Activated CD4-positive, alpha-beta memory T cell treated with anti-CD3 and anti-CD28 coated beads, Interleukin-2, amount 10 ng/mL, durations not matched to agents 7 days and 5 days (primary cell): ENCODE results near the gene CCM2L. TPM values are rescaled to one million over a fixed set of nuclear protein-coding genes. Genes with fewer than 3 reads are reported as not detected.

Experiments used
- CTCF ChIA-PET: fragments of 350-600 bp; sonication (Branson Sonifier 250); formaldehyde crosslinking; loops from one replicate; lab custom pipeline; 2021; ENCODE audit warnings: antibody characterized with exemption, inconsistent platforms; lab: Charles Lee
- POLR2A ChIA-PET: fragments of 350-600 bp; sonication (Branson Sonifier 250); formaldehyde crosslinking; loops from one replicate; lab custom pipeline; 2021; ENCODE audit warnings: antibody characterized with exemption; lab: Charles Lee
- DNase-seq: peaks from one replicate; pipeline ENCODE4 v3.0.0-alpha.2; 2020
- H3K27ac Mint-ChIP-seq: one replicate; pipeline ENCODE4 v1.8.0; 2021; ENCODE audit warnings: mild to moderate bottlenecking, mixed read lengths
- H3K27me3 Mint-ChIP-seq: one replicate; pipeline ENCODE4 v1.8.0; 2021; ENCODE audit warnings: mixed read lengths
- H3K36me3 Mint-ChIP-seq: one replicate; pipeline ENCODE4 v1.8.0; 2021; ENCODE audit warnings: low read depth, mixed read lengths
- H3K4me1 Mint-ChIP-seq: one replicate; pipeline ENCODE4 v1.8.0; 2021; ENCODE audit warnings: mixed read lengths
- H3K4me3 Mint-ChIP-seq: one replicate; pipeline ENCODE4 v1.8.0; 2021; ENCODE audit warnings: mild to moderate bottlenecking, mixed read lengths
- H3K9me3 Mint-ChIP-seq: one replicate; pipeline ENCODE4 v1.8.0; 2021; ENCODE audit warnings: mixed read lengths
- total RNA-seq, 2 experiments: library from RNA; stranded (reverse); gene quantifications; one replicate each; pipeline ENCODE4 v1.2.3, GENCODE V29; 2021

The CCM2L gene
- total RNA-seq: not detected

GRCh38 chr20:32010101-32010500 lies at the start of gene CCM2L:
TSS of gene CCM2L (plus strand) at chr20:32010438. CDS start at chr20:32010455, 17 bp downstream.
- POLR2A ChIA-PET: no interaction called here
- Mint-ChIP-seq H3K36me3 (no peaks in the 10 kb centered on the region), H3K27ac (no peak within 1 kb of the TSS), H3K4me3 (no peak within 1 kb of the TSS), H3K9me3 (no peaks in the 10 kb centered on the region), H3K27me3 (peaks cover 13% of the 10 kb centered on the region), H3K4me1 (peaks cover 11% of the 10 kb centered on the region)
- DNase-seq: no peak
- CTCF ChIA-PET: no interaction called here

- no peaks in the 10 kb centered on the region for H3K9me3 Mint-ChIP-seq
- H3K4me3 Mint-ChIP-seq: no peak overlapping the region
- H3K4me1 Mint-ChIP-seq: peaks cover 3% of the 10 kb centered on the region
- no peak overlapping the region for H3K27ac Mint-ChIP-seq
- ChIA-PET POLR2A (interaction anchor here (0.8 kb wide), 1 partner anchor 11 kb away, joined by 5 read pairs; the partner anchor contains the start of gene PDRG1), CTCF (interaction anchor here (1.3 kb wide), 1 partner anchor 11 kb away, joined by 8 read pairs; the partner anchor contains the start of gene PDRG1)
- H3K27me3 Mint-ChIP-seq: peaks cover 35% of the 10 kb centered on the region
- H3K36me3 Mint-ChIP-seq: no peaks in the 10 kb centered on the region
- DNase-seq: no peak
Observed at GRCh38 chr20:31962761-31963160, 47.5 kb upstream of the CCM2L start.

GRCh38 chr20:31963889-31964288 lies 46.3 kb upstream of the CCM2L start:
- no peaks in the 10 kb centered on the region for H3K36me3 Mint-ChIP-seq
- peaks cover 33% of the 10 kb centered on the region for H3K27me3 Mint-ChIP-seq
- peaks cover 6% of the 10 kb centered on the region for H3K4me1 Mint-ChIP-seq
- no peak overlapping the region for H3K27ac Mint-ChIP-seq
- ChIA-PET POLR2A (interaction anchor here (1.2 kb wide), 1 partner anchor 12 kb away, joined by 5 read pairs; the partner anchor contains the start of gene PDRG1), CTCF (interaction anchor here (1.3 kb wide), 1 partner anchor 13 kb away, joined by 8 read pairs; the partner anchor contains the start of gene PDRG1)
- no peak overlapping the region for H3K4me3 Mint-ChIP-seq
- DNase-seq: no peak
- H3K9me3 Mint-ChIP-seq: no peaks in the 10 kb centered on the region

- DNase-seq: no peak
- POLR2A ChIA-PET: interaction anchor here (1.5 kb wide), 1 partner anchor 16 kb away, joined by 5 read pairs; no protein-coding TSS in a partner anchor
- CTCF ChIA-PET: interaction anchor here (0.7 to 3.9 kb wide), 2 partner anchors 15 kb away, joined by 3 to 21 read pairs; partner anchors contain the start of gene PDRG1
- H3K36me3 Mint-ChIP-seq: no peaks in the 10 kb centered on the region
- peaks cover 8% of the 10 kb centered on the region for H3K4me1 Mint-ChIP-seq
- H3K4me3 Mint-ChIP-seq: no peak overlapping the region
- no peak overlapping the region for H3K27ac Mint-ChIP-seq
- H3K9me3 Mint-ChIP-seq: no peaks in the 10 kb centered on the region
- peaks cover 38% of the 10 kb centered on the region for H3K27me3 Mint-ChIP-seq
Observed at GRCh38 chr20:31966991-31967655, 43.1 kb upstream of the CCM2L start.

- peak within 1 kb of the TSS; percentile 64 for H3K4me3 Mint-ChIP-seq
- ChIA-PET POLR2A (interaction anchor here (1.5 kb wide), 1 partner anchor 17 kb away, joined by 5 read pairs; no protein-coding TSS in a partner anchor), CTCF (interaction anchor here (3.9 kb wide), 1 partner anchor 16 kb away, joined by 21 read pairs; the partner anchor contains the start of gene PDRG1)
- H3K4me1 Mint-ChIP-seq: peaks cover 8% of the 10 kb centered on the region
- no peaks in the 10 kb centered on the region for H3K9me3 Mint-ChIP-seq
- H3K36me3 Mint-ChIP-seq: no peaks in the 10 kb centered on the region
- peaks cover 35% of the 10 kb centered on the region for H3K27me3 Mint-ChIP-seq
- DNase-seq: no peak
- no peak within 1 kb of the TSS for H3K27ac Mint-ChIP-seq
Observed at GRCh38 chr20:31967830-31968249, 42.4 kb upstream of the CCM2L start, which contains the start of gene XKR7. TSS of gene XKR7 (plus strand) at chr20:31968151. CDS start at chr20:31968176, 25 bp downstream.

GRCh38 chr20:31968291-31969126 lies 41.7 kb upstream of the CCM2L start:
- peaks cover 8% of the 10 kb centered on the region for H3K4me1 Mint-ChIP-seq
- ChIA-PET CTCF (interaction anchor here (3.9 kb wide), 1 partner anchor 16 kb away, joined by 21 read pairs; the partner anchor contains the start of gene PDRG1), POLR2A (interaction anchor here (1.5 kb wide), 1 partner anchor 18 kb away, joined by 5 read pairs; no protein-coding TSS in a partner anchor)

GRCh38 chr20:31969991-31970390 lies 40.2 kb upstream of the CCM2L start:
- no peaks in the 10 kb centered on the region for H3K9me3 Mint-ChIP-seq
- DNase-seq: no peak
- H3K36me3 Mint-ChIP-seq: no peaks in the 10 kb centered on the region
- POLR2A ChIA-PET: interaction anchor here (1.2 kb wide), 1 partner anchor 18 kb away, joined by 4 read pairs; the partner anchor contains the start of gene PDRG1
- no peak overlapping the region for H3K4me3 Mint-ChIP-seq
- H3K27ac Mint-ChIP-seq: no peak overlapping the region
- CTCF ChIA-PET: interaction anchor here (3.9 kb wide), 1 partner anchor 18 kb away, joined by 21 read pairs; the partner anchor contains the start of gene PDRG1
- H3K27me3 Mint-ChIP-seq: peaks cover 38% of the 10 kb centered on the region
- peaks cover 8% of the 10 kb centered on the region for H3K4me1 Mint-ChIP-seq

More at GRCh38 chr20:31968291-31969126, 41.7 kb upstream of the CCM2L start:
- Mint-ChIP-seq H3K9me3 (no peaks in the 10 kb centered on the region), H3K27me3 (peaks cover 38% of the 10 kb centered on the region), H3K4me3 (peak overlapping the region; percentile 64), H3K27ac (no peak overlapping the region), H3K36me3 (no peaks in the 10 kb centered on the region)
- DNase-seq: peak; percentile 84

GRCh38 chr20:31972471-31973021 lies 37.7 kb upstream of the CCM2L start:
- no peak for DNase-seq
- H3K27me3 Mint-ChIP-seq: peaks cover 27% of the 10 kb centered on the region
- no peaks in the 10 kb centered on the region for H3K36me3 Mint-ChIP-seq
- H3K9me3 Mint-ChIP-seq: no peaks in the 10 kb centered on the region
- POLR2A ChIA-PET: no interaction called here
- peaks cover 5% of the 10 kb centered on the region for H3K4me1 Mint-ChIP-seq
- CTCF ChIA-PET: interaction anchor here (1.4 kb wide), 1 partner anchor 59 kb away, joined by 3 read pairs; no protein-coding TSS in a partner anchor
- no peak overlapping the region for H3K4me3 Mint-ChIP-seq
- no peak overlapping the region for H3K27ac Mint-ChIP-seq

- Mint-ChIP-seq H3K36me3 (no peaks in the 10 kb centered on the region), H3K4me3 (no peak overlapping the region), H3K27me3 (peaks cover 24% of the 10 kb centered on the region), H3K27ac (no peak overlapping the region), H3K9me3 (no peaks in the 10 kb centered on the region), H3K4me1 (no peaks in the 10 kb centered on the region)
- CTCF ChIA-PET: no interaction called here
- DNase-seq: no peak
- POLR2A ChIA-PET: no interaction called here
Observed at GRCh38 chr20:31974296-31974695, 35.9 kb upstream of the CCM2L start.

- no peak for DNase-seq
- Mint-ChIP-seq H3K4me1 (no peaks in the 10 kb centered on the region), H3K4me3 (no peak overlapping the region), H3K9me3 (no peaks in the 10 kb centered on the region), H3K36me3 (no peaks in the 10 kb centered on the region), H3K27ac (no peak overlapping the region), H3K27me3 (peaks cover 19% of the 10 kb centered on the region)
- ChIA-PET CTCF (interaction anchor here (1.1 kb wide), 1 partner anchor 23 kb away, joined by 3 read pairs; the partner anchor contains the start of gene PDRG1), POLR2A (no interaction called here)
Observed at GRCh38 chr20:31974951-31975487, 35.2 kb upstream of the CCM2L start.

GRCh38 chr20:31975874-31976273 lies 34.4 kb upstream of the CCM2L start:
- CTCF ChIA-PET: interaction anchor here (1.1 kb wide), 1 partner anchor 24 kb away, joined by 3 read pairs; the partner anchor contains the start of gene PDRG1

GRCh38 chr20:31977080-31977479 lies 33.2 kb upstream of the CCM2L start:
- Mint-ChIP-seq H3K27me3 (peaks cover 18% of the 10 kb centered on the region), H3K4me1 (no peaks in the 10 kb centered on the region), H3K36me3 (no peaks in the 10 kb centered on the region), H3K4me3 (no peak overlapping the region), H3K9me3 (no peaks in the 10 kb centered on the region), H3K27ac (no peak overlapping the region)
- CTCF ChIA-PET: no interaction called here
- POLR2A ChIA-PET: no interaction called here
- DNase-seq: no peak

More at GRCh38 chr20:31975874-31976273, 34.4 kb upstream of the CCM2L start:
- Mint-ChIP-seq H3K4me1 (no peaks in the 10 kb centered on the region), H3K4me3 (no peak overlapping the region), H3K27ac (no peak overlapping the region), H3K27me3 (peaks cover 16% of the 10 kb centered on the region), H3K36me3 (no peaks in the 10 kb centered on the region), H3K9me3 (no peaks in the 10 kb centered on the region)
- POLR2A ChIA-PET: no interaction called here
- DNase-seq: no peak
